Stimulated activated naive CD8-positive, alpha-beta T cell treated with anti-CD3 and anti-CD28 coated beads, Interleukin-15, Interleukin-2, amounts not matched to agents 100 U/mL and 50 U/mL, for 24 hours (primary cell): ENCODE measurements around the gene HMOX1.
A peak's percentile ranks its signal among the peaks of the same experiment; 100 is the strongest.
"Not testable (repeated sequence)": the region's sequence is repeated elsewhere in the genome, so short reads cannot be mapped to it uniquely, and the experiment has no call there.

ENCODE experiments used
- ATAC-seq: fragments of 150-1000 bp; cut with Tn5 transposase; one replicate; pipeline ENCODE4 v1.10.0; 2021
- DNase-seq: peaks from one replicate; pipeline ENCODE4 v3.0.0; 2021

HMOX1 gene

DNA sequence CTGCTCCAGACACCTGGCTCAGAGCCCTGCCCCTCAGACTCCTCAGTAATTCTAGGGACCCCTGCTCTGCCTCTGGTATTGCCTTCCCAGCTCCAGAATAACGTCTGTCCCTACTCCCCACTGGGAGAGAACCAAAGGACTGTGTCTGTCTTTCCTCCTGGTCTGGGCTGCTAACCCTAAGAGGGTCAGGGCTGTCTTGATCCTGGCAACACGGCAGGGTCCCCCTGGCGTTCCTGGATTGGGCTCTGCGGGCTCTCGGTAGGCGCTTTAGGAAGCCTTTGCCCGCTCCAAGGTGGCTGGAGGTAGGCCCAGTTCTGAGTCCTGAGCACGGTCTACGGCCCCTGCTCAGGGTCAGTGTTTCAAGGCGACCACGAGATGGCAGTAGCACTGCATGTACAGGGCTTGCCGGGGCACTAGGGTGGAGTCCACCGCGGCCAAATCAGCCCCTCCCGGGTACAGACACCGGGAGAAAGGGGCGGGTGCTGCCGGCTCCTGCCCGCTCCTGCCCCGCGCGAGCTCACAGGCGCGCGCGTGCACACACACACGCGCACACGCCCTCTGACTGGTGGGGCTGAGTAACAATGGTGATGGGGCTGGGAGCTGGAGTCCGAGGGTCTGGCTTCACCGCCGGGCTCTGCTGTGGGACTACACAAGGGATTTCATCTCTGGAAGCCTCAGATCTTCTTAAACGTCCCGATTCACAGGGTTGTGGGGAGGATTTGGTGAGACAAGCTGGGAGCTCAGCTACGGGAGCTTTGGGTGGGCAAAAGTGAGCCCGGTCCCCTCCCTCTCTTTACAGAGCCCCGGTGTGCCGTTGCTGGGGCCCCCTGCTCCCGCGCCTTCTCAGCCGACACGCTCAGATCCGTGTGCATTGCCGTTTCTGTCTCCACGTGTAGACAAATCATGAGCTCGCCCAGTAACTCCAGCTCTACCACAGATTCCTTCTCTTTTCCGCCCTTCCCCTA lies 30.1 kb upstream of the HMOX1 start:
- ATAC-seq (peak; percentile 85), DNase-seq (peak; percentile 92)

- ATAC-seq (peak; percentile 75), DNase-seq (peak; percentile 88)
Observed at GRCh38 chr22:35352214-35353111, 28.4 kb upstream of the HMOX1 start.

- DNase-seq (no peak), ATAC-seq (no peak)
Observed at GRCh38 chr22:35353318-35353717, 27.6 kb upstream of the HMOX1 start.

DNA sequence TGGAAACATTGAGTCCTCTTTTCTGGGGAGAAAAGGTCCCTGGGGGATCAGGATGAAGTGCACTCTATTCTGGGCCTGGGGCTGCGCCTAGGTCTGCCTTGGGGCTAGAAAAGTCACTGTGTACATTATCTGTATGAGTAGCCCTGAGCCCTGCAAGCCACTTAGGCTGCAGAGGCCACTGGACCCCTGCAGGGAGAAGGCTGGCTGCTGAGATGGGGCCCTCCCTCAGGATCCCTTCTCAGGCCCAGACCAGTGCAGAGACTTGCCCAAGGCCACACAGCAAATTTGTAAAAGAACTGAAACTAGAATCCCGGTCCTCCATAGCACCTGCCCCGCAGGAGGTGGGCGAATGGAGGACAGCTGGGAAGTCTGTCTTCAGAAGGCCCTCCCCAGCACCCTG lies 26.8 kb upstream of the HMOX1 start:
- no peak for DNase-seq
- ATAC-seq: no peak

DNA sequence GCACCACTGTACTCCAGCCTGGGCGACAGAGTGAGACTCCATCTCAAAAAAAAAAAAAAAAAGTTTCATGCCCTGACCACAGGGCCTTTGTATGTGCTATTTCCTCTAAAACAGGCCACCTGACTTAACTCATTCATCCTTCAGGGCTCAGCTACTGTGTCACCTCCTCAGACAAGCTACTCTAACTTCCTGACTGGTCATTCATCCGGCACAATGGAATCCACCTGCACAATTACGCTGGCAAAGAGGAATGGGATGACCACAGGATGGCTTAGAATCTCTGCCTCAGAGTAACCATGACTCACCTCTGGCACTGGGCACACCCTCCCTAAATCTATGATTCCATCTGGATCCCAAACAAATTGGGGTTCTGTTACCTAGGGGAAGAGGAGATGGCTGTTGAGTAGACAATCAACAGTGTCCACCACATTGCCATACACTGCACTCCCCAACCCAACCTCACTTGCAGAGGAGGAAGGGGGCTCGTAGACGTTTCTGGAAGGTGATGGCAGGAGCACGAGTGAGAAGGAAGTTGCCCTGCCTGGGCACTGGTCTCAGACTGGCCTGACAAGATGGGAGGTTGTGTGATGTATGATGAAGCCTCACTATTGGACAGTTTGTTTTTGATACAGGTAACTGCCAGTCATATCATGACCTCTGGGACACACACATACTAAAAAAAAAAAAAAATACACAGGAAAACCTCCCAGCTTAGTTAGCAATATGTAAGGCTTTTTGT lies 22.8 kb upstream of the HMOX1 start:
- ATAC-seq: no peak
- no peak for DNase-seq

- DNase-seq (no peak), ATAC-seq (no peak)
Observed at GRCh38 chr22:35359380-35360065, 21.4 kb upstream of the HMOX1 start.

DNA sequence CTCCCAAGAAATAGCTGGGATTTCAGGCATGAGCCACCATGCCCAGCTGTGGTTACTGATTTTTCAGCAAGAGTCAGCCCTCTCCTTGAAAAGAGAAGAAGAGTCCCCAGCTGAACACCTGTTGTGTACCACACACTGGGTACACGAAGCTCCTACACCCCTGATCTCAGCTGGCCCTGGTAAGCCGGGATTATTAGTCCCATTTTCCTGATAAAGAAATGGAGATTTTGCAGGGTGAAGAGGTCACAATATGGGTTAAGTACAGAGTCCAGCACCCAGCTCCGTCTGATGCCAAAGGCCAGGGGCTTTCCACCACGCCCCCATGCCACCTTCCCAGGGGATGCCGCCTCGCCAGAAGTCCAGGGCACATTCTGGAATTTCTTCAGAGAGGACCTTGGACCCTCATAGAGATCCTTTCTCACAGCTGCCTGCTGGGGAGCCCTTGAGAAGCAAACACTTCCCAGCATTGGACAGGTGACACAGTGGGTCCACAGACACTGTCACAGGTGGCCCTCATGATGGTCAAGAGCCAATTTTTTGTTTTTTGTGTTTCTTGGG lies 19.8 kb upstream of the HMOX1 start:
- DNase-seq (no peak), ATAC-seq (no peak)

DNA sequence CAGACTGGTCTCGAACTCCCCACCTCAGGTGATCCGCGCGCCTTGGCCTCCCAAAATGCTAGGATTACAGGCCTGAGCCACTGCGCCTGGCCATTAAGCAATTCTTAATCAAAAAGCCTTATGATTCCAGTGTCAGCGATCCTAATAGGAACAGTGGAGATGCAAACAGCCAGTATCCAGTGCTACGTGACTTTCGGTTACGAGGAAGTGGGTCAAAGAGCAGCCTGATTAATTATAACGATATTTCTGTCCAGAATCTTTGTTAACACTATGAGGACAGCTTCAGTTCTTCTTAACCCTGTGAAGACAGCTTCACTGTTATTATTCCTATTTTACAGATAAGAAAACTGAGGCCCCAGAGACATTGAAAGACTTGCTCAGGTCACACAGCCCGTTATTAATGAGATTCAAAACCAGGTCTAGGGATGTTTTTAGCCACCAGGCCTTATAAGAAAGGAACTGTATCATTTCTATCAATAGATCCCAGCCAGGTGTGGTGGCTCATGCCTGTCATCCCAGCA lies 17.3 kb upstream of the HMOX1 start:
- ATAC-seq (no peak), DNase-seq (no peak)

- not testable (repeated sequence) for ATAC-seq, DNase-seq
Observed at GRCh38 chr22:35364230-35364629, 16.7 kb upstream of the HMOX1 start.

GRCh38 chr22:35367331-35367886 lies 13.5 kb upstream of the HMOX1 start:
- ATAC-seq (no peak), DNase-seq (no peak)

DNA sequence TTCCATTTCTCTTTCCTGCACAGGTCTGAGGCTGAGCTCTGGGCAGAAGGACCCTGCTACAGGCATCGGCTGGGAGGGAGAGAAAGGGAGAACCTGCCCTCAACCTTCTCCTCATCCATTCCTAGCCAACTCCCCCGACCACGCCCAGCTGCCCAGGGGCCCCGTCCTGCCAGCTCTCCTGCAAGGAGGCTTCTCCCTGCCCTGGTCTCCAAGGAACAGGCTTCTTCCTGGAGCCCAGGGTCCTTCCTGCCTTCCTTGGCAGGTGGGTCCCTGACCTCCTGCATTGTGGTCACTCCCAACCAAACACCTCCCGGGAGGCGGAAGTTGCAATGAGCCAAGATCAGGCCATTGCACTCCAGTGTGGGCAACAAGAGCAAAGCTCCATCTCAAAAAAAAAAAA lies 12.5 kb upstream of the HMOX1 start:
- DNase-seq (no peak), ATAC-seq (no peak)

DNA sequence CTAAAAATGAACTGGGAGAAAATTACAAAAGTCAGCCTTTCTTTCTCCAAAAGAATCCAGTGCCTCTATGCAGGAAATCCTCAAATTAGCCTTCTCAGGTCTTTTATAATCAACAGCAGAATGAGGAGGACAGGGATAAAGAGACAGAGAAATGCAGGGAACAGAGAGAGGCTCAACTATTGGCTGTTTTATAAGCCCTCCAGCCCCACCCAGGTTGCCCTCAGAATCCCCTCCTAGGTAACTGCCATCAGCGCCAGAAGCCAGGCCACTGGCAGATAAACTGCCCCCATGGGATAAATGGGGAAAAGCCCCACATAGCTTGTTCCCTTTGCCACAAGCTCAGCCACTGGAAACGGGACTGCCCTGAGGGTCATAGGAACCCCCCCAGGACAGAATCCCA lies 10.9 kb upstream of the HMOX1 start:
- DNase-seq (no peak), ATAC-seq (no peak)

- no peak for ATAC-seq
Observed at GRCh38 chr22:35373781-35374180, 7.1 kb upstream of the HMOX1 start.

DNA sequence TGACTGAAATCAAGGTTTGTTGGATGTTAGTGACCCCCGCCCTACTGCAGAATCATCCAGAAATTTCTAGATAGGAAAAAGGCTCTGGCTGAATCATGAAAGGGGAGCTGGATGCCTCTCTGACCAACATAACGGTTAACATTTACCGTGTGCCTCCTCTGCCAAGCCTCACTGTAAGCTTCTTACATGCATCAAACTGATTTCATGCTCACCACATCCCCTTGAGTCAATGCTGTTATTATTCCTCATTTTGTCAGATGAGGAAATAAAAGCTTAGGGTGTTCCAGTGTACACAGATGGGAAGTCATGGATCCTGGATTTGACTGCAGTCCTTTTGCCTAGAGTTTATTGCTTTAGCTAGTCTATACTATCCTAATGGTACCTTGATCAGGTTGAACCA lies 5.9 kb upstream of the HMOX1 start:
- no peak for ATAC-seq
- no peak for DNase-seq

More at GRCh38 chr22:35373781-35374180, 7.1 kb upstream of the HMOX1 start:
- DNase-seq: no peak

- no peak for ATAC-seq
Observed at GRCh38 chr22:35375526-35375925, 5.4 kb upstream of the HMOX1 start.

DNA sequence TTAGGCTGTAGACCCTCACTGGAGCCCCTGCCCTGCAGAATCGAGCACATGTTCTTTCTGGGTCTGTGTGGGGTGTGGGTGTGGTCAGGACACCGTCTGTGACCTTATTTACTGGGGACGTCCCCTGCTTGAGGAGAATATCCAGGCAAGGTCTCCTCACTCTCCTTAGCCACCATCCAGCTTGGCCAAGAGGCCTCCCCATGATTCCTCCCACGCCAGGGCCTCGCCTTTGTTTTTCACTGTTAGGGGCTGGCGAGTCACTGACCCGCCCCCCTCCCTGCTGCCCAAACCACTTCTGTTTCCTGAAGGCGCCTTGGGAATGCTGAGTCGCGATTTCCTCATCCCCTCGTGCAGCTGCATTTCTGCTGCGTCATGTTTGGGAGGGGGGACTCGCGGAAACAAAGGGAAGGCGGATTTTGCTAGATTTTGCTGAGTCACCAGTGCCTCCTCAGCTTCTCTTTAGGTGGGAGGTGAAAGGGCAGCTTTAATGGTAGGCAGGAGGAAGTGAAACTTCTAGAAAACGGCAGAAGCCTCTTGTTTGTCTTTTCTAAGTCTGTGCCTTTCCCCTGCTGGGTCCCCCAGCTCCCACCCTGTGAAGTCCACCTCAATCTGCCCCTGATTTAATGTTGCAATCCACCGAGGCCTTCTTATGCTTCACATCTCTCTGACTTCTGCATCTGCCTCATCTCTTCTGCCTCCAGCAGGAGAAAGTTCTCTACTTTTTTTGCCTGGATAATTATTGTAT lies 4.0 kb upstream of the HMOX1 start:
- peak; percentile 45 for ATAC-seq
- peak; percentile 57 for DNase-seq

More at GRCh38 chr22:35375526-35375925, 5.4 kb upstream of the HMOX1 start:
- DNase-seq: no peak

DNA sequence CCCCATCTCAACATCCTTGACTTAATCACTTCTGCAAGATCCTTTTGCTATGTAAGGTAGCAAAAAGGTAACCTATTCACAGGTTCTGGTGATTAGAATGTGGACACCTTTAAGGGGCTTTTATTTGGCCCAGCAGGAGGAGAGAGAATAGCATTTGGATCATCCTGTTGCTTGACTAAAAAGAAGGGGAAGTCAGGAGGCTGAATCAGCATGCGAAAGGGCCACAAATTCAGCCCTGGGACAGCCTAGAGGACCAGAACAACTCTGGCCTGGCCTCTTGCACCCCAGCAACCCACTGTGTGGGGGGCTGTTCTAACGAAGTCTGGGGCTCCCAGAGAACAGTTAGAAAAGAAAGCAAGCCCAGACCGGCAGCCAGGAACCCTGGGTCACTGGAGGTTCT lies 3.2 kb upstream of the HMOX1 start:
- ATAC-seq (no peak), DNase-seq (no peak)

DNA sequence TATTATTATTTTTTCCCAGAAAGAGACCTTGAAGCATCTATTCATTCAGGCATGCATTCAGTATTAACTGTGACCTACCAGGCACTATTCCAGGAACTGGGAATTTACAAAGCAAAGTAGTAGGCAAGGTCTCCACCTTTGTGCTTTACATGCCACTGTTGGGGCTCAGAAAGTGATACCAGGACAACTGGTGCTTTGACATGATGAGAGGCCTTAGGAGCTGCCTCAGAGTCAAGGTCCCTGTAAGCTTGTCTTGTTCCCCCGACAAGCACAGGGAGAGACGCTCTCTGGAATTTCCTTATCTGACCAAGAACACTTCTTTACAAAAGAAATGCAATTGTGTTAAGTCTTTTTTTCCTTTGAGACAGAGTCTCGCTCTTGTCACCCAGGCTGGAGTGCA lies 2.3 kb upstream of the HMOX1 start:
- DNase-seq (no peak), ATAC-seq (no peak)

DNA sequence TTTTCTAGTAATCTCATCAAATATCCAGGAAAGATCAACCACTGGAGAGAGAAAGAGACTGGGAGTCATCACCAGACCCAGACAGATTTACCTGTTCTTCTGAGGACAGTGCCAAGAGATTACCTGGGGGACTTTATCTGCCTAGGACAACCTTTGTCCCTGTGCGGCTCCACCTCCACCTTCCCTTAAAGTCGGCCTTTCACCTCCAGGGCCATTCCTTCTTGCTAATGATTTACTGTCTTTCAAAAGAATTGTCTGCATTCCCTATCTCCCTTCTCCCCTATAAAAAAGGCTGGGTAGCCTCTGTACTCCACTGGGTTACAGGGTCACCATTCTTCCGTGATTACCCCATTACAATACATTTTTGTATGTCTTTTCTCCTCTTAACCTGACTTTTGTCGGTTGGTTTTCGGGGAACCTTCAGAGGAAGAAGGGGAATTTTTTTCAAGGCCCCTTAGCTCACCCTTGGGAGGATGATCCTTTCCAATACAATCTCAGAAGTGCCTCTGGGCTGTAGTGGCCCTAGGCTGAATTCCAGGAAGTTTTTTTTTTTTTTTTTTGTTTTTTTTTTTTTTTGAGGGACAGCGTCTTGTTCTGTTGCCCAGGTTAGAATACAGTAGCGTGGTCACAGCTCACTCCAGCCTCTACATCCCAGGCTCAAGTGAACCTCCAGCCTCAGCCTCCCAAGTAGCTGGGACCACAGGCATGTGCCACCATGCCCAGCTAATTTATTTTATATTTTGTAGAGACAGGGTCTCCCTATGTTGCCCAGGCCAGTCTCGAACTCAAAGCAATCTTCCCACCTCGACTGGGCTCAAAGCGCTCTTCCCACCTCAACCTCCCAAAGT lies 1.5 kb upstream of the HMOX1 start:
- DNase-seq: no peak
- ATAC-seq: no peak
